Upper lobe of left lung (tissue), 4 donors: ENCODE results near the gene LOXL1.

Source experiments
- CTCF ChIP-seq, 6 experiments: fragments of 450-650 bp in 4 of 6; fragments of 200-600 bp in 2 of 6; sonication (generic) in 2 of 6; IDR thresholded peaks; one replicate each; pipeline ENCODE4 v1.5.1; 2016 to 2019; ENCODE audit warnings: antibody characterized with exemption in 6 of 6
- EP300 ChIP-seq, 4 donors: sonication (generic); formaldehyde crosslinking; IDR thresholded peaks; one replicate each; pipeline ENCODE4 v1.5.1; 2017; ENCODE audit warnings: antibody characterized with exemption in 4 of 4, control low read depth in 2 of 4
- POLR2A ChIP-seq, 4 donors: fragments of 450-650 bp; IDR thresholded peaks; one replicate each; pipeline ENCODE4 v1.5.1; 2016 to 2017; ENCODE audit warnings: antibody characterized with exemption in 4 of 4, mild to moderate bottlenecking in 2 of 4
- POLR2AphosphoS5 ChIP-seq, 2 donors: sonication (generic); formaldehyde crosslinking; IDR thresholded peaks; one replicate each; pipeline ENCODE4 v1.5.1; 2017; ENCODE audit warnings: antibody characterized with exemption in 2 of 2

GRCh38 chr15:73892446-73893226 is 33.6 kb upstream of the LOXL1 start:
- TF ChIP-seq CTCF (IDR thresholded peaks at IDR 0.05) (no peak), EP300 (IDR thresholded peaks at IDR 0.05) (no peak), POLR2A (IDR thresholded peaks at IDR 0.05) (no peak), POLR2AphosphoS5 (IDR thresholded peaks at IDR 0.05) (no peak)
